Dermis blood vessel endothelial cell (primary cell): Measurements from ENCODE around the gene TBC1D8. TPM values are rescaled to one million over a fixed set of nuclear protein-coding genes. Genes with fewer than 3 reads are reported as not detected.
"Not testable (repeated sequence)": the region's sequence is repeated elsewhere in the genome, so short reads cannot be mapped to it uniquely, and the experiment has no call there.

Experiments used
- DNase-seq: peaks from one replicate; pipeline ENCODE4 v3.0.0; 2010
- total RNA-seq: library from RNA; depleted of rRNA; stranded (reverse); fragments of >200 nt; gene quantifications from 2 replicates; pipeline ENCODE4 v1.2.3, GENCODE V29; 2014

TBC1D8 gene
- total RNA-seq, 1 donor from 2014 or later: 81.3 TPM

DNA sequence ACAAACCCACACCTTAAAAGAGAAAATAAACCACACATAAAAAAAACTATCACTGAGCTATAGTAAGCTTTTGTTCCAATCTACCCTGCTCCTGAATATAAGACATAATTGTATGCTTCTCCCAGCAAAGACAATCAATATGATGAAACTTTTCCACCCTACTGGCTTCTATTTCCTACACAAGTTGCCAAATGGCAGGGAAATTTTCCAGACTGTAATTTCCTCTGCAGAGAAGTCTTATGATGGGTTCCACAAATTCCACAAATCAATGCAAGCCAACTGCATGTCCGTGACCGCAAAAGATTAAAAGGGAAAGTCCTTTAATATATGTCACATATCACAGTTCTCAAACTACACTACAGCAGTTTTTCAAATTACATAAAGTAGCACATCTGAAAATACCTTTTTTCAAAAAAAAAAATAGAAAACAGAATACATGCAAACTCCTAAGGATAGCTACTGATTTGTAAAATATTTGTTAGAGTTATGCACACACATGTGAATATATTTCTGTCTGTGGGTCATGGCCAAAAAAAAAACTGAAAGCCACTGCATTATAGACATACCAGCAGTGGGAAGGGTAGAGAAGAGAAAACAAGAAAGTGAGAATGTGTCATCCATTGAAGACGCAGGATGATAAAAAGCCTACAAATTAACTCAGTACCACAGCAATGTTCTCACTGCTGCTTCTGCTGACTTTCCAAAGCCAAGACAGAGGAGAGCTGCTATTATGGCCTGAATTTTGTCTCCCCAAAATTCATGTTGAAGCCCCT is 87.6 kb downstream of the TBC1D8 start:
- peak; percentile 96 for DNase-seq

DNA sequence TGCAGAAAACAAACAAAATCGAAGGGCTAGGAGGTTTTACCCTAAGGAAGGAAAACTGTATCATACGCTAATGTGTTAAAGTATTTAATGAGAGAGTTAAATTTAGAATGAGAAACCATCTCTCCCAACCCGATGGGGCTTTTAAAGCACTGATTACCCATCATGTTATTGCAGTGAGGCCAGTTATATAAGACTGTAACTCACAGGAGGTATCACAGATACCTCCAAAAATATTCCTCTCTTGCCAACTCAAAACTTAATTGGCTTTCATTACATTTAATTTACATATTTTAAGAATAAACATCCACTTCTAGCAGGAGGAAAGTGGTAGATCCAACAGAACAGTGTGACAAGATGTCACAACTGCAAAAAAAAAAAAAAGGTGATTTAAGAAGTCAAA is 92.8 kb downstream of the TBC1D8 start:
- no peak for DNase-seq

DNA sequence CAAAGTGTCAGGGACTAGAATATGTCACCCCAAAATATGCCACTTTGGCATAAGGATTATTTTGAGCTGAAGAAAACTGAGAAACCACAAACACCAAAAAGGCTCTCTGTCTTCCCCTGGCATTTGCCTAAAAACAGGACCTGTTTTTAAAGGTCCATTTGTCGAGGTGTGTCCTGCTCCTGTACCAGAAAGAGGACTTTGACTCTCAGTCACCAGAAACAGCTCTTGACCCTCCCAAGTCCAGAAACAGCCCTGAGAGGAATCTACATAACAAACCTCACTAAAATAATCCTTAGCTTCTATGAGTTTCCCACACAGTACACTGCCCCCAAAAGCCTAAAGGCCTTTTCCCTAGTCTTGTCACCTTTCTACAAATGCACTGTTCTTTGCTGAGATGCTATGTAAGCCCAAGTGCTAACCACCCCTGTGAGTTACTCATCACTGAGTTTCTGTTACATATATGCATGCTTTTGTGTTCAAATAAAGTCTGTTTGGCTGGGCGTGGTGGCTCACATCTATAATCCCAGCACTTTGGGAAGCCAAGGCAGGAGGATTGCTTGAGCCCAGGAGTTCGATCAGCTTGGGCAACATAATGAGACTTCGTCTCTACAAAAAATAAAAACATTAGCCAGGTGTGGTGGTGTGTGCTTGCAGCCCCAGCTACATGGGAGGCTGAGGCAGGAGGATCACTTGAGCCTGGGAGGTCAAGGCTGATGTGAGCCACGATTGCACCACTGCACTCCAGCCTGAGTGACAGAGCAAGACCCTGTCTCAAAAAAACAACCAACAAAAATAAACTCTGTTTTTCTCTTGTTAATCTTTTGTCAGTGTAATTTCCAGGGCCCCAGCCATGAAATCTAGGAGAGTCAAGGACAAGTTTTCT is 93.9 kb downstream of the TBC1D8 start:
- DNase-seq: no peak

DNA sequence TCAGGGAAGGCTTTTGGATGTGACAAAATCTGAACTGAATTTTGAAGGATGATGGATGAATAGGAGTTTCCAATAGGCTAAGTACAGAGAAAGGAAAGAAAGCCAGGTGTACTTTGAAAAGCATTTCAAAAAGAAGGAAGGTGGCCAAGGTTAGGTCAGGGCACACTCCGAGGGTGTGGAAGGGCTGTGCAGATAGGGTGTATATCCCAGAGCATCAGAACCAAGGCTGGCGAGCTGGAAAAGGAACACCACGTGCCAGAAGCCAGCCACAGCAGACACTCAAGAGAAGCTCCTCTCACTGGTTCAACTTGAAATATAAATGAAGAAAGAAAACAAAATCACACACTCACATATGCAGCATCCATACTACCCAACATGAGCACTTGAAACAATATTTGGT is 98.1 kb downstream of the TBC1D8 start:
- no peak for DNase-seq

DNA sequence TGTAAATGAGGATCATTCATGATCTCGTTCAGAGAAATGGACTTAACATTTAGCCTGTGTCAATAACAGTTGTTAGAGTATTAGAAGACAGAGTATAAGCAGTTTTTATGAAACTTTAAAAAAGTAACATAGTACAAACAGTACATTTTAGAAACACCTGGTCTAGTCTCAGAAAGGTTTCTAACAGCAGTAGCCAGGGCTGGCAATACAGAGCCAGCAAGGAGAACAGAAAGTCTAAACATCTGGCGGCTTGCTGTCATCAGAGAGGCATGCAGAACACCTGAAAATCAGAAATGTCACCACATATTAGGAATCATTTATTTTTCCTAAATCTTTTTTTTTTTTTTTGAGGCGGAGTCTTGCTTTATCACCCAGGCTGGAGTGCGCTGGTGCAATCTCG is 99.0 kb downstream of the TBC1D8 start:
- DNase-seq: no peak

DNA sequence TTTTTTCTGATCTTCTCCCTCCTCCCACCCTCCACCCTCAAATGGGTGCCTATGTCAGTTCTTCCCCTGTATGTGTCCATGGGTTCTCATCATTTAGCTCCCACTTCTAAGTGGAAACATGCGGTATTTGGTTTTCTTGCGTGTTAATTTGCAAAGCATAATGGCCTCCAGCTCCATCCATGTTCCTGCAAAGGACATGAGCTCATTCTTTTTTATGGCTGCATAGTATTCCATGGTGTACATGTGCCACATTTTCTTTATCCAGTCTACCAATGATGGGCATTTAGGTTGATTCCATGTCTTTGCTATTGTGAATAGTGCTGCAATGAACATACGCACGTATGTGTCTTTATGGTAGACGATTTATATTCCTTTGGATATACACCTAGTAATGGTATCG is 100.3 kb downstream of the TBC1D8 start:
- DNase-seq: not testable (repeated sequence)

DNA sequence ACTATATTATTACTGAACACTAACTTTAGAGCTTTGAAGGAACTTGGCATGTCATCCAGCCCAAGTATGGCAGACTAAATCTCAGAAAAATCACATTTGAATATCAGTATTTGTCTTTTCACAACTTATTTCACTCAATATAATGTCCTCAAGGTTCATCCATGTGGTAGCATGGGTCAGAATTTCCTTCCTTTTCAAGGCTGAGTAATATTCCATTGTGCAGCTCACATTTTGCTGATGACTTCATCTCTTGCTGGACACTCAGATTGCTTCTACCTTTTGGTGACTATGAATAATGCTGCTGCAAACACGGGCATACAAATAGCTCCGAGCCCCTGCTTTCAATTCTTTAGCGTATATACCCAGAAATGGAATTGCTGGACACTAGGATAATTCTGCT is 102.4 kb downstream of the TBC1D8 start:
- no peak for DNase-seq

DNA sequence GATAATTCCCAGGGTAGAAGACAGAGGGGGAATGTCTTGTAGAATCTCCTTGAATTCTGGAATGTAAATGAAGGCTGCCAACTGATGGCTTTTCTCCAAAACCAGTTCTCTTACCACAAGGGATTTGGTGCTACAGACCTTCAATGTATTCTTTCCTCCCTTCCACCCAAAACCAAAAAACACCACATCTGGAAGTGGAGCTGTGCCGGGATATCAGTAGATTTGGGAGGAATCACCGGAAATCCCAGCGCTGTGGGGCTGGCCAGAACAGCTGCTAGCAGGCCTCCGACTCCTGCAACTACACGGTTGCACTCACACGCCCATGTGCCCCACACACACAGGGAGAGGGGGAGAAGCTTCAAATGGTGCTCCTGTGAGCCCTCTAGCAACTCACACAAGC is 103.4 kb downstream of the TBC1D8 start:
- no peak for DNase-seq

DNA sequence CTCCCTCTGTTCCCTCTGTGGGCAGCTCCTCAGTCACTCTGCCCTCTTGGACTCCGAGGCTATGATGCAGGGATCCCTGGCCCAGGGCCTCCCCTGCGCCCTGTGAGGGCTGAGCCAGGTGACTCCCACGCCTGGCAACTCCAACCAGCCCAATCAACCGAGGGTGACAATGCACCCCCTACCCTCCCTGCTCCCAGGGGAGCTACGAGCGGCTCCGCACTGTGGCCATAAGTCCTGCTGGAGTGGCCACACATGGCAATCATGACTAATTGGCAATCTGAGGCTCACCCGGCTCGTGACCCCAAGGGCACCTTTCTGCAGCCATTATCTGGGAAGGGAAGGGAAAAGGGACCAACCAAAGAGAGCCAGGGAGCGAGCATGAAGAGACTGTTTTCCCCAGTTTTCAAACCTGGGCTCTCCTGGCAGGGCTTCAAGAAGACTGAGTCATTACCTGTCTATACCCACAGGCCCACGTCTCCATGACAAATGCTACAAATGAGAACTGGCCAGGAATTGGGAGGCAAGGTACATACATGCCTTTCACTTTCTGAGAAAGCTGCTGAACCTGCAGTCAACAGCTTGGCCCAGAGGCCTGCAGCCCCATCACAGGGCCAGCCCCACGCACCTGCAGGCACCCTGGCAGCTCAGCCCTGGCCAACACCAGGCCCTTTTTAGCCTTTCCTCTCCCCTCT is 104.0 kb downstream of the TBC1D8 start:
- DNase-seq: peak; percentile 92

DNA sequence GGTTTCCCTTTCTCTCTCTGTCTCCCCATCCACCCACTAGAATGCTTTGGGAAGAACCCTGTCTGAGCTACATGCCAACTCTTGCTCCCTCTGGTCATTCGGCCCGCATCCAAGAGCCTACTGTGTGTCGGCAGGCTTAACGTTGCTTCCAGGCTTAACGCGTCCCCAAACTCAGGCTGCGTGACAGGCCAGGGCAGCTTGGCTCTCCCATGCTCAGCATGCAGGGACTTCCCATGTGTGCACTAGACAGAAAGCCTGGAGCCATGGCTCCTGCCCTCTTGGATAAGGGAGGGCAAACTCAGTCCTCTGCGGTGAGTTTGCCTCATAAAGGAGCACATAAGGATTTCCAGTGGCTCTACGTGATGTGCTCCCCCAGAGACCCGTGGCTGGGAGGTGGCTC is 105.9 kb downstream of the TBC1D8 start:
- no peak for DNase-seq

DNA sequence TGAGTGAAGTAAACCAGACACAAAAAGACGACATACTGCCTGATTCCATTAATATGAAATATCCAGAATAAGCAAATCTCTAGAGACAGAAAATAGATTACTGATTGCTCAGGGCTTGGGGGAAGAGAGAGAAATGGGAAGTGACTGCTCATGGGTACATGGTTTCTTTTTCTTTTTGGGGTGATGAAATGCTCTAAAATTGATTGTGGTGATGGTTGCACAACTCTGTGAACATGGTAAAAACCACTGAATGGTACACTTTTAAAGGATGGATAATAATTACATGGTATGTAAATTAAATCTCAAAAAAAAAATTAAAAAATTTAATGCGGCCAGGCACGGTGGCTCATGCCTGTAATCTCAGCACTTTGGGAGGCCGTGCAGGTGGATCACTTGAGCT is 109.8 kb downstream of the TBC1D8 start:
- no peak for DNase-seq

DNA sequence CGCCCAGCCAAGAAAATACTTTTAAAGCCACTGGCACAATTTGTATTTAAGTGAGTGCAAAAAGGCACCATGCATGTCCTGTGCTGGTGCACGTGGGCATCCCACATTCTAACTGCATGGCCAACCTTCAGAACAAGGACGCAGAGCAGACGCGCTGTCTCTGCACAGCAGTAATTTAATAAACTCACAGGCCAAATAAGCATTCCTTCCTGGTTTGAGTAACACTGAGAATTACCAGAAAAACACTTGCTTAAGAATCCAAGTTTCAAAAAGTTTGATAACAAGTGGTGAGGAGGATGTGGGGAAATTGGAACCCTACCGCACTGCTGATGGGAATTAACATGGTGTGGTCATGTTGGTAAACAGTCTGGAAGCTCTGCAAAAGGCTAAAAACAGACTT is 110.4 kb downstream of the TBC1D8 start:
- DNase-seq: no peak

DNA sequence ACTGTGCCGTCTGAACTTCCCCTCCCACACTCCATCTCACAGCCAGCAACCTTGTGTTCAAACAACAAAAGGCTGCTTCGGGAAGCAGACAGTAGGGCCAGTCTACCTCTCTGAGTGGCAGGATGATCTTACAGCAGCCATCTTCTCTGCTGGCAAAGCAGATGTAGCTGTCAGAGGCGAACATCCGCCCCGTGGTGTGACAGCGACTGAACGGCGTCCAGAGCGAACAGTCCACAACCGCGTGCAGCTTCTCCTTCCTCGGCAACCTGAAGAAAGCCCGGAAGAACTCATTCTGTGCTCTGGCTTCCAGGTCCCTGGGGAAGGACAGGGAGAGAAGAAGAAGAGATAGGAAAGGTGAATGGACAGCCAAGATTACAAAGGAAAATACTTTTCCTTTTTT is 111.1 kb downstream of the TBC1D8 start:
- no peak for DNase-seq

DNA sequence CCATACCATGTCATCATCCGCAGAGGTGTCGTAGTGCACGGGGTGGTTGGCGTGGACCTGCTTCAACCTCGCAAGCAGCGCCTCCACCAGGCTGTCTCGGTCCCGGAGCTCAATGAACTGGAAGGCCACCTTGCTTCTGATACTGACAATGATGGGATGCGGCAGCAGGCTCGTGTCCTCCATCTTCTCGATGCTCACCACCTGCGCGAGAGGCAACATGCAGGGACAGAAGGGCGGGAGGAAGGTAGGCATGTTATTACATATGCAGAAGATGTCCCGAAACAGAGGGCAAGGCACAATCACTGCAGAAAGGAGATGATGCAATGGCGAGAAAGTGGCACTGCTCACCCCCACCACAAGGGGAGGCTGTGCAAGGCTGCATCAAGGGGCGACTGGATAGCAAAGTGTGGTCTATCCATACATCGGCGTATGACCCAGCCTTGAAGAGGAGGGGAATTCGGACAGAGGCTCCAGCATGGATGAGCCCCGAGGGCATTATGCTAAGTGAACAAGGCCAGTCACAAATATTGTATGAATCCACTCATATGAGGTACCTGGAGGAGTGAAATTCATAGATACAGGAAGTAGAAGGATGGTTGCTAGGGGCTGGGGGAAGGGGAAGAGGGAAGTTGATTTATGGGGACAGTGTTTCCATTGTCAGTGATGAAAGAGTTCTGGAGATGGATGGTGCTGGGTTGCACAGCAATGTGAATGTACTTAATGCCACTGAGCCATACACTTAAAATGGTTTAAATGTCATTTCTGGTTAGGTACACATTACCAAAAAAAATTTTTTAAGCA is 112.5 kb downstream of the TBC1D8 start:
- peak; percentile 59 for DNase-seq

DNA sequence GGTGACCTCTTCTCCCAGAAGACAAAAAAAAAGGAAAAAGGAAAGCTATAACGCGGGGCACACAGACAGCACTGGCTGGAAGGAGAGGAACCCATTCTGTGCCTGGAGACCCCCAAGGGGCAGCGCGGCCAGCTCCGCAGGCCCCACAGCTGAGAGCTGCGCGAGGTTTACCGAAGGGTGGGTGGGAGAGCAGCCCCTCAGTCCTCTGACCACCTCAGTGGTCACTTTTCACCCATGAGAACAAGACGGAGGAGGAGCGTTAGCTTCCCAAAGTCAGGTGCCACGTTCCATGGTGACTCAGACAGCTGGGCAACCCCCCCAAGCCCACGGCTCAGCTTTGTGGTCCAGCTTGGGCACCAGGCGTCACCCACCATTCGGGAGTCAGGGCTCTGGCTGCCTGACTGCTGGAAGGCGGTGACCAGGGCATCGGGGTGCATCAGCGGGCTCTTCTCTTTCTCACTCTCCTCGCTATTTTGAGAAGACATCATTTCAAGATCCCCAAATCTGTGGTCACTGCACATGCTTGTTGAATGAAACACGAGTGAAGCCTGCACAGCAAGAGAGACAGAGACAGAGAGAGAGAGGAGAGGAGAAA is 113.9 kb downstream of the TBC1D8 start:
- no peak for DNase-seq

DNA sequence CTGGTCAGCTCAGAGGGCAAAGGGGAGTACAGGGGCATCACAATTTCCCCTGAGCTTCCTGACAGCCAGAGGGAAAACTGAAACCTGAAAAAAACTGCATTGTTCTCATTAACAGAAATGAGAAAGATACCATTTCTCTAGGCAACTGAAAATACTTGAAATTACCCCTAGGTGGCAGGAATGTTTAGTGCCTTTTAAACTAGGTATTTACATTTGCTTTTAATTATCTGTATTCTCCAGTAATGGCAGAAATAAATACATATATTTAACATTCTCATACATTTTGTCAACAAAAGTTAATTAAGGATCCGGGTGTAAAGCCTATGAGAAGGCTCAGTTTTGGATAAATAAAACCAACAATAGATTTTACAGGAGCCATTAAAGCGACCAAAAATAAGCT is 114.6 kb downstream of the TBC1D8 start:
- DNase-seq: peak; percentile 57

DNA sequence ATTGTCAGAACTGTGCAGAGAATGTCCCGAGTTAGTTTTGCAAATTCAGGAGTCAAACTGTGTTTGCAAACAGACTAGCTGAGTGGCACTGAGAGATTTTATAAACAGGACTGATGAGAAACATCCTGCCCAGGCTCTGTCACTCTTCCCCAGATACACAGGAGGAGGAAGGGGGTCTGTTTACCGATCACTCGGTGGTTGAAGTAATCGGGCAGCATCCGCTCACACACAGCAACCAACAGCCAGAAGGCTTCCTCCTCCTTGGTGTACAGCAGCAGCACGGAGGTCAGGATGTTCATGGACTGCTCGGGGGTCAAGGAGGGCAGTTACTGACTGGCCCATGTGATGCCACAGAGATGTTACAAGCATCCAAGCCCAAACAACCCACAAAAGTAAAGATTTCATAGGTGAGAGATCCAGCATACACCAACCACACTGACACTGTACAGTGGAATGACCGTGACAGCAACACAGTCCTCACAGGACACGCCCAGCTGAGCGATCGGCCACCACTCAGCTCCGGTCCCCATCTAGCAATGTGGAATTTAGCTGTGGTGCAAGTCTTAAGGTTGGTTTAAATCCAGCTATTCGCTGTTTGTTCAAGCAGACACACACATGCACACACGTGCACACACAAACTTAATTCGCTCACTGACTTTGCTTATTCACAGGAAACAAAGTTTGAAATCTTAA is 119.0 kb downstream of the TBC1D8 start:
- no peak for DNase-seq

DNA sequence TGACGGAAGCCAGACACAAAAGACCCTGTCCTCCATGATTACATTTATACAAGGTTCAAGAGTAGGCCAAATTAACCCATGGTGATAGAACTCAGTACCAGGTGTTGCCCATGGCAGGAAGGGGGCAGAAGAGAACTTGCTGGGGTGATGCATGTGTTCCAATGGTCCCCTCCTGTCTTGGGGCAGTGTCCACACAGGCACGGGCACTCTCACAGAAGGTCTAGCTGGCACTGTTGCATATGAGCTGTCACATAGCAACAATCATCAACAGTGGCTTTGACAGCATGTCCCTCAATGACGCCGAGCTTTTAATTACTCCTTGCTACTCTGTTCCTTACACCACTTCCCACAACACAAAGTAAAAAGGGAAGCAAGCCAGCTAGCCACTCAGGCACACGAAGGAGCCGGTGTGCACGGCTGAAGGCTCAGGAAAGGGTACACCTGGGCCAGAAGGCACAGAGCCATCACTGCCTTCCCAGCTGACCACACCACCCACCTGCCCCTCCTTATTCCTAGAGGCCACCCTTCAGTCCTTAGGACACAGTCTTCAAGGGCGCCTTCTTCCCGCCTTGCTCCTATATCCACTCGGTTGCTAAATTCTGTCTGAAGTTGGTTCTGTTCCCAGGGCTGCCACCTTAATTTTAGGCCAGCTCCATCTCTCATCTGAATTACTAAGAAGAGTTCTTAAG is 120.2 kb downstream of the TBC1D8 start:
- no peak for DNase-seq

DNA sequence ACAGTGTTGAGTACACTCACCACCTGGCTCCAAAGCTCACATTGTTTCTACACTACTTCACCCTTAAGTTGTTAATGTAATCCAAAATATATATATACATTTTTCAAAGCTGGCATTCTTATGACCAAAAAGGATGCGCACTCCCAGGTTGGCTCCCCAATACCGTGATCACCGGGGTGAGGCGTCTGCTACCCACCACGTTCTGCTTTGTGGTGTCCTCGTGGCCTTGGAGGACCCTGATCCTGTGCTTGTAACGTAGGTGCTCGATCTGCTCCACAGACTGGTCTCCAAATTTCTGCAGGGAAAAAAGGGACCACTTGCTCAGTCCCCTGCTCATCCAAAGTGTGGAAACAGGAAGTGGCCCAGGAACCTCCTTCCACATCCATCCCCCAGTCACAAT is 123.3 kb downstream of the TBC1D8 start:
- DNase-seq: no peak

DNA sequence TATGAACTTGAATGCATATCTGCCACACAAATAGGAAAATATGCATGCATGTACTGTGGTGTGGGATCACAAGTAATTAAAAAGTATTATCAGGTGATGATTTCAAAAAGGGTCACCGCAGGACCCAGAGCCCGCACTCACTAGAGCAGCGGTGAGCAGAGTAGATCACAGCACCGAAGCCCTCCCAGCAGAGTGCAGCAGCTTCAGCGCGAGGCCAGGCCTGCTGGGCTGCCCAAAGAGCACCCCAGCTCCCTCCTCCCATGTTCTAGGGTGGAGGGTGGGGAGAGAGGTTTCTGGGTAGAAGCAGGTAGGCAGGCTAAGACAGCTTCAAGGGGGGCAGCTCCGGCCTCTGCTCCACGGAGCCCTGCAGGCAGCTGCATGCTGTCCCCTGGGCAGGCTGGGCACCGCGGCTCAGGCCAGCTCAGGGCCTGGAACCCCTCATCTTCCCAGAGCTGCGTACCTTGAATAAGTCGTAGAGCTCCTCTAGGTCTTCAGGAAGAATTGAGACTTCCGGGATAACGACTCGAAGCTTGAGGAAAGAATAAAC is 124.2 kb downstream of the TBC1D8 start:
- DNase-seq: no peak
